GM21381 (cell line): ENCODE data around the gene CRIM1.

Experiments used
- ATAC-seq: cut with Tn5 transposase; IDR thresholded peaks from one replicate; pipeline ENCODE4 v1.9.1; 2021; ENCODE audit warnings: mild to moderate bottlenecking, moderate library complexity; ENCODE audit not compliant: unreplicated experiment

Gene CRIM1

DNA sequence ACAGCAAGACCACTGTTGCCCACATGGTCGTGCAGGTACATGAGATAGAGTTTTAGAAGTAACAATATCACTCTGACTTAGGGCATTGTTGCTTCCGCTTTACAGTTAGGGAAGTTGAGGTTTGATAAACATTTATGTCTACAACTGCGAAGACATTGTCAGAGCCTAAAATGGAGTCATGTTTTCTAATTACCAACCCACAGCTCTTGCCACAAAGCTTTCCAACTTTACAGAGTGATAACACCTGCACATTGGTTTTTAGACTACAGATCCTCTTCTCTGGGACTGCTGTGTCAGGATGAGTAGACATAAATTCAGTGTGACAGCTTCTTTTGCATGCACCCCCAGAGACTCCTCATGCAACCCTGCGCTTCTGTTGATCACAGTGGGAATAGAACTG, 123.4 kb downstream of the CRIM1 start:
- ATAC-seq = no peak

- no peak for ATAC-seq
Observed at GRCh38 chr2:36479406-36479805, 123.8 kb downstream of the CRIM1 start.

DNA sequence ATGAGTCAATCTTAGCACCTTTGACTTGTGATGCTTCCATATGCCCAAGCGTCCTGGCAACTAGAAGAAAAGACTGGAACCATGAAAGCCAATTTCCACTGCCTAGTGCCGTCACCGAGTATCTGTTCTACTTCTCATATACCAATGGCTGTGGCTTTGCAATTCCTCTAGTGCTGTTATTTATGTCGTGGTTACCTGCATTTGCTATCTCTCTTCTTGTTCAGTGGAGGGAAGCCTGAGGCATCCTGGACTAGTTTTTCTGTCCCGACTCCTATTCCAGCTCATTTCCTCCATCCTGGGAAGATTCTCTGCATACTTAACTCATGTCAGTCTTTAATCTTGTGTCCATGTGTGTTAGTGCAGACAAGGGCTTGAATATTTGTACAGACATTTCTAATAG, 124.5 kb downstream of the CRIM1 start:
- ATAC-seq = no peak

GRCh38 chr2:36480636-36481035, 125.1 kb downstream of the CRIM1 start:
- ATAC-seq = no peak

- no peak for ATAC-seq
Observed at GRCh38 chr2:36481709-36482108, 126.1 kb downstream of the CRIM1 start.

GRCh38 chr2:36482576-36483214, 127.1 kb downstream of the CRIM1 start:
- ATAC-seq = no peak

- ATAC-seq = no peak
Observed at GRCh38 chr2:36483290-36483689, 127.7 kb downstream of the CRIM1 start.

DNA sequence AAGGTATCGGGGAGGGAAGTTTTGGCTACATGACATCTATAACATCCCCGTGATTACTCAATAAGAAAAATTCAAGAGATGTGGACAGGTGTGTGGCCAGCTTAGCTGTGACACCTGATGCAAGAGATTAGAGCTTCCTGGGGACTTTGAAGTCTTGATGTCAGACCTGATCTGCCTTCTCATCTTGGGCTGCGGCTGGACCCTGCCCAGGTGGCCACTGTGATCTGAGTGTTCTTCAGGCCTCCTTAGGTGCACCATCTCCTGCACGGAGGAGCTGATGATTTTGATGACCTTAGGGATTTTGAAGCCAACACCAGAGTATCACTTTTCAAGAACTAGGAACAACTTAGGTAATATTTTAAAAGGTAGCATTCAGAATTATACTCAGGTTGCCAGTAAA, 128.9 kb downstream of the CRIM1 start:
- ATAC-seq = no peak

GRCh38 chr2:36485521-36485920, 129.9 kb downstream of the CRIM1 start:
- no peak for ATAC-seq

GRCh38 chr2:36486521-36487044, 131.0 kb downstream of the CRIM1 start:
- no peak for ATAC-seq

GRCh38 chr2:36487947-36488346, 132.4 kb downstream of the CRIM1 start:
- no peak for ATAC-seq

DNA sequence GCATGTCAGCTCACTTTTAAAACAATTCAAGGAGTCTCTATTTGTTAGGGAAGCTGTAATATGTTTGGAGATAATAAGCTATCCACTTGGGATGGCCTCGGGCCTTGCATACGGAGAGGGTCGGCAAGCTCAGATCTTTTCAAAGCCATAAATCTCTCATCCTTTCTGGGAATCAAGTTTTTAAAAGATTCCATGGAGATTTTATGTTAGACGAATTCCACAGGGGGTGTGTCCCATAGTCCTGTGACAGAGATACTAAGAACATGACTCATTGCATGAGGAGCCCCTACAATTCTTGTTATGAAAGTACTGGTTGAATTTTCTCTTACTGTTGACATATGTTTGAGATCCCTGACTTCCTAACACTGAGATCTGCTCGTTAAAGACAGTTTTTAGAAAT, 133.7 kb downstream of the CRIM1 start:
- ATAC-seq = no peak

GRCh38 chr2:36490749-36491148, 135.2 kb downstream of the CRIM1 start:
- ATAC-seq = no peak

- ATAC-seq = no peak
Observed at GRCh38 chr2:36492216-36492945, 136.8 kb downstream of the CRIM1 start.

DNA sequence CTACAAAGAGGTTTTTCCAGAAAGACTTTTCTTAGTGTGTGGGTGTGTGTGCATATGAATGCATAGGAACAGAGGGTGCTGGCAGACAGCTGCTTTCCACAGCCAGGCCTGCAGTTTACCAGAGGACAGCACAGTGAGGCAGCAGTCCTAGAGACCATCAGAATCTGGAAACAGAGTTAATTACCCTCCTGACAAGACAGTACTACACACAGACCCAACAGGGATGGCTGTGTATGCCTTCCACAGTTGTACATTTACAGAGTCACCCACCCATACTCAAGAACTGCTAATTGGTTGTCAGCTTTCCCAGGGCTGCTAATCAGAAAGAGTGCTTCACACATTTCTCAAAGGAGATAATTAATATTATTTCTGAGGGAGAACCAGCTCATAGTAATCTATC, 137.7 kb downstream of the CRIM1 start:
- ATAC-seq = no peak

- ATAC-seq = no peak
Observed at GRCh38 chr2:36497570-36498163, 142.1 kb downstream of the CRIM1 start.

DNA sequence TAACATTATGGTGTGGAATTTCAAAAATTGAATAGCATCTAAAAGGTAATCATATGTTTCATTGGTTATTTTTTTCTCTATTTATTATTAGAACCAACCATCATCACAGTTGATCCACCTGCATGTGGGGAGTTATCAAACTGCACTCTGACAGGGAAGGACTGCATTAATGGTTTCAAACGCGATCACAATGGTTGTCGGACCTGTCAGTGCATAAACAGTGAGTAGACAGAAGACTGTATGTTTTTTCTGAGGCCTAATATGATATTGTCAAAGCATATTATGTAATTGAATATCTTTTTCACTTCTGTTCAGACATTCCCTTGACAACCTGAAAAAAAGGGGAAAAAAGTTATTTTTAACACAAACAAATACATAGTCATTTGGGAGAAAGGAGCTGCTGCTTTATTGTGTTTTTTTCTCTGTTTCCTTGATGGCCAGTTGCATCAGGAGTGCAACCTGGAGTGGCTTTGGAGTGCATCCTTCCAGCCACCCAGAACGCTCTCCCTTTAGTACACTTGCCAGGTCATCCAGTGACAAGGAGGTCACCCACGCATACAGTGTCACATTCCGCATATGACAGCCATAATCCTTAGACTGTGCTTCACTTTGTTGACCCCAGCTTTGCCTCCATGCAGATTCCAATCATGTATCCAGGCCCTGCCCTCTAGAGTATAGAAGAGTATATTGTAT, 143.7 kb downstream of the CRIM1 start:
- ATAC-seq = no peak

- no peak for ATAC-seq
Observed at GRCh38 chr2:36500072-36500471, 144.5 kb downstream of the CRIM1 start.

DNA sequence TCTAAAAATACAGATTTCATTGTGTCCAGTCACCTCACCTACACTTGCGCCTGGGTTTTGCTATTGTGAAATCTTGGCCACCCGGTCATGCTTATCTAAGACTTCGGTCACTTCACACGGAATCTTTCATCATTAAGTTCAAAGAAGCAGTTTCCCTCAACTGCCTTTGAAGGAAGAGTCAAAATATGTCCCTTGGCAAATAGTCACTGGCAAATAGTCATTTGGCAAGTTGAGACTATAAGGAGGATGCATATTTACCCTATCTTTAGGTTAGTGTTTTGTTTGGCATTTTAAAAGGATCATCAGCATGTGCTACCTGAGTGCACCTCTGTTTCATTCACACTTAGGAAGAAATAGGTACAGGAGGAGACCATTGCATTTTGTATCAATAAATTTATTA, 146.5 kb downstream of the CRIM1 start:
- no peak for ATAC-seq

GRCh38 chr2:36507408-36507812, 151.8 kb downstream of the CRIM1 start:
- ATAC-seq = peak; percentile 87

DNA sequence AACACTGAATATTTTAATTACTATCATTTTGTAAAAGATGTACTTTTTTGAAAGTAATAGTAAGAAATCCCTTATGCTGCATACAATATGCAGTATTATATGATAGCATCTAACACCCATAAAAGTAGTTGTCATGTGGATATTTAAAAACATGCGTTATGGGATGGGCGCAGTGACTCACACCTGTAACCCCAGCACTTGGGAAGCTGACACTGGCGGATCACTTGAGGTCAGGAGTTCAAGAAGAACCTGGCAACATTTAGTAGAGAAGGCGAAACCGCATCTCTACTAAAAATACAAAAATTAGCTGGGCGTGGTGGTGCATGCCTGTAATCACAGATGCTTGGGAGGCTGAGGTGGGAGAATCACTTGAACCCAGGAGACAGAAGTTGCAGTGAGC, 153.5 kb downstream of the CRIM1 start:
- no peak for ATAC-seq
